Adipocyte (in vitro differentiated cells): Measurements from ENCODE around the gene ASPM.

ENCODE experiments used
- DNase-seq: peaks from one replicate; pipeline ENCODE4 v3.0.0-alpha.2; 2015; ENCODE audit warnings: low read depth
- H3K27me3 ChIP-seq: replicated peaks from 2 replicates; pipeline ENCODE4 v1.7.0; 2013; ENCODE audit warnings: mild to moderate bottlenecking, low read length, moderate library complexity; ENCODE audit not compliant: control insufficient read depth, insufficient read depth
- H3K36me3 ChIP-seq: 2 replicates; pipeline ENCODE4 v1.7.0; 2013; ENCODE audit warnings: low read length, mild to moderate bottlenecking, moderate library complexity; ENCODE audit not compliant: control insufficient read depth, insufficient read depth, severe bottlenecking
- H3K4me1 ChIP-seq: 2 replicates; pipeline ENCODE4 v1.7.0; 2013; ENCODE audit warnings: mild to moderate bottlenecking, low read length, moderate library complexity; ENCODE audit not compliant: control insufficient read depth, insufficient read depth
- H3K4me3 ChIP-seq: 2 replicates; pipeline ENCODE4 v1.7.0; 2013; ENCODE audit warnings: mild to moderate bottlenecking, low read length, moderate library complexity
- H3K9ac ChIP-seq: 2 replicates; pipeline ENCODE4 v1.7.0; 2013; ENCODE audit warnings: mild to moderate bottlenecking, low read length, moderate library complexity
- H3K9me3 ChIP-seq: 2 replicates; pipeline ENCODE4 v1.7.0; 2013; ENCODE audit warnings: mild to moderate bottlenecking, low read length, moderate library complexity; ENCODE audit not compliant: control insufficient read depth

The ASPM gene

DNA sequence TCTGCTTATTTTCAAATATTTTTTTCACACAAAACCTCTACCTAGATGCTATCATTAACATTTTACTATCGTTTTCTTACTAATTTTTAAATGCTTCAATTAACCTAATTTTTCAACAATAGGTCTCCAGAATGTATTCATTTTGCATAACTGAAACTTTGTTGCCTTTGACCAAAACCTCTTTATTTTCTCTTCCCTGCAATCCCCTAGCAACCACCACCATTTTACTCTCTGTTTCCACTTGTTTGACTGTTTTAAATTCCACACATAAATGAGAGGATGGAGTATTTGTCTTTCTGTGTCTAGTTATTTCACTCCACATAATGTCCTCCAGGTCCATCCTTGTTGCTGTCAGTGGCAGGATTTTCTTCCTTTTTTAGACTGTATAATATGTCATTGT lies 69.9 kb downstream of the ASPM start:
- Histone ChIP-seq H3K9ac (no peak overlapping the region), H3K4me1 (no peaks in the 10 kb centered on the region), H3K9me3 (peaks cover 5% of the 10 kb centered on the region), H3K36me3 (no peaks in the 10 kb centered on the region), H3K4me3 (no peak overlapping the region), H3K27me3 (no peaks in the 10 kb centered on the region)
- no peak for DNase-seq

DNA sequence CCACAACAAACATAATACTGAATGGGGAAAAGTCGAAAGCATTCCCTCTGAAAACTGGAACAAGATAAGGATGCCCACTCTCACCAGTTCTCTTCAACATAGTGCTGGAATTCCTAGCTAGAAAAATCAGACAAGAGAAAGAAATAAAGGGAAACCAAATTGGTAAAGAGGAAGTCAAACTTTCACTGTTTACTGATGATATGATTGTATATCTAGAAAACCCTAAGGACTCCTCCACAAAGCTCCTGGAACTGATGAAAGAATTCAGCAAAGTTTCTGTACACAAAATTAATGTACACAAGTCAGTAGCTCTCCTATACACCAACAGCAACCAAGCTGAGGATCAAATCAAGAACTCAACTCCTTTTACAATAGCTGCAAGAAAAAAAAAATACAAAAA lies 72.5 kb downstream of the ASPM start:
- H3K4me1 ChIP-seq, result no peaks in the 10 kb centered on the region
- H3K27me3 ChIP-seq, result no peaks in the 10 kb centered on the region

DNA sequence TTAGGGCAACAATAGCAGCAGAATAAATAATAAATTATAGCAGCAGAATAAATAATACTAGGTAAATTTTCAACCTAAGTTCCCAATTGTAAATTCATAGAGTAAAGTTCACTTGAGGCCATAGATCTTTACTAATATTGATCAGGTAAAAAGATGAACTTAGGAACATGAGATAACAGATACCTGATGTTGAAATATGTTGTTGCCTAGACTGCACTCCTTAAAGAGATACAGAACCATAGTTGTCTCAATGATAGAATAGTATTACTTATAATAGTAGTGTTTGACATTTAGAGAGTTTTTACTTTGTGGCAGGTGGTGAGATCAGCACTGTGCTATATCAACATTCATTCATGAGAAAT lies 79.0 kb downstream of the ASPM start:
- no peak overlapping the region for H3K4me3 ChIP-seq
- no peaks in the 10 kb centered on the region for H3K9me3 ChIP-seq
- H3K36me3 ChIP-seq, result no peaks in the 10 kb centered on the region
- DNase-seq, result no peak
- H3K4me1 ChIP-seq, result peaks cover 16% of the 10 kb centered on the region
- no peak overlapping the region for H3K9ac ChIP-seq
- no peaks in the 10 kb centered on the region for H3K27me3 ChIP-seq

More for the DNA sequence above, 72.5 kb downstream of the ASPM start:
- H3K9me3 ChIP-seq, result no peaks in the 10 kb centered on the region
- no peak overlapping the region for H3K9ac ChIP-seq
- DNase-seq, result no peak
- no peak overlapping the region for H3K4me3 ChIP-seq
- no peaks in the 10 kb centered on the region for H3K36me3 ChIP-seq

DNA sequence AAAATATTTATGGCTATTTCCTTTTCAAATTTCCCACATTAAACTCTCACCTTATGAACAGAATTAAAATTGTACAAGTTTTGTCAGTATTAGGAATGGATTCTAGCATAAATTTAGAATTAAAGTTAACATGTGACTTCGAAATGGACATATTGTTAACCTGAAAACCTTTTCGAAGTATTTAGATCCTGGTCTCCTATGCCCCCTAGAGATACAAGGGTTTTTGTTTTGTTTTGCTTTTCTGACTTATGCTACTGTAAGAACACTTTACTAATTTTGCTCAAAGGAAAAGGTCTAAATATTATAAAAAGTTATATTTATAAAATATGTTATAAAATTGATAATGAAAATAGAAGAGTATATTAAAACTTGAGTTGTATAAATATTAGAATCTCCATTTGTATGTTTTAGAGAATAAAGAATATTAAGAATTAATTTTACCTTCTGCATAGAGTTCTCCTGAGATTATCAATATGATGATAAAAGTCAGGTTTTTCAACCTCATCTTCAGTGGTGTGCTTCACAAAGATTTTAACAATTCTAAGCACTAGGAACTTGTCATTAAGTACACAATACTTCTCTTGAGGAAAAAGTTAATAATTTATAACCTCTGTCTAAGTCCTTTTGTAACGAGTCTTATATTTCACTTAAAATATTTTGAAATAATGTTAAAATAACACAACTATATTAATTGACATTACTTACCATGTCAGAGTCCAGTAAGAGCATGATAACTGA lies 79.6 kb downstream of the ASPM start, which contains the start of gene F13B:
Gene F13B, minus strand, starts transcription at position 542 of the 738 bp plus-strand sequence. Its CDS starts 37 bp downstream, at position 505.
- Histone ChIP-seq H3K4me3 (no peak within 1 kb of the TSS), H3K27me3 (no peaks in the 10 kb centered on the region), H3K36me3 (no peaks in the 10 kb centered on the region), H3K9ac (no peak within 1 kb of the TSS), H3K9me3 (no peaks in the 10 kb centered on the region), H3K4me1 (peaks cover 16% of the 10 kb centered on the region)
- DNase-seq, result no peak

DNA sequence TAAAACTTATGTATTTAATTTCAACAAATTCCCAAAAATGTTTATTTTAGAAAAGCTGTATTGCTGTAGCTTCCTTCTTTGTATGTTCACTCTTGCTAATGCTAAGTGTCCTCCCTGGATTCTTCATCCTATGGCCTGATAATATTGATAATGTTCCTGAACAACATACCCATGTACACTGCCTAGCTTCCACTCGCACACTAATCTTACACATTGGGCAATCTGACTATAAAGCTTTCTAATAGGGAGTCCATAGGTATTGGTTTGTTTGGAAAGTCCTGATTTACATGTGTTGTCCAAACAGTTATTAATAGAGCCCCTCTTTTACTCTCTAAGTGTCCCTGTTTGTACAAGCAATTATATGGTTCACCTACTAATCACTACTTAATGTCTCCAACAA lies 80.2 kb downstream of the ASPM start:
- Histone ChIP-seq H3K36me3 (no peaks in the 10 kb centered on the region), H3K9me3 (no peaks in the 10 kb centered on the region), H3K27me3 (no peaks in the 10 kb centered on the region), H3K9ac (no peak overlapping the region), H3K4me1 (peaks cover 16% of the 10 kb centered on the region), H3K4me3 (no peak overlapping the region)
- no peak for DNase-seq

DNA sequence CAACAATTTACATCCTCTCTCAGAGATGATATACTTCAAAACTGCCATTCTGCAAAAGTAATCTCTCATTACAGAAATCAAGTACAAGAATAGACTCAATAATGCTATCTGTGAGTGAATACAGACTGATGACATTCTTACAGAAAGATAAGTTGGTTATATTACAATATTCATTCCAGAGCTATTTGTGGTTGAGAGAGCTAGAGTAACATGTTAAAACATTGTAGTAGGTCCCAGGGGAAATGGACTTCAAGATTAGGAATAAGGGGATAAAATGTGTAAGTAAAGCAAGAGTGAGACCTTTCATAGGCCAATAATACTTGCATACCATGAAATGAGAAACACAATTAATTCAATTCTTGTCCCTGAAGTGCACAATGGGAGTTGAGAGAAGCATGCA lies 80.9 kb downstream of the ASPM start:
- Histone ChIP-seq H3K27me3 (no peaks in the 10 kb centered on the region), H3K4me3 (no peak overlapping the region), H3K36me3 (no peaks in the 10 kb centered on the region), H3K9me3 (no peaks in the 10 kb centered on the region), H3K9ac (no peak overlapping the region), H3K4me1 (peaks cover 16% of the 10 kb centered on the region)
- peak; percentile 84 for DNase-seq

DNA sequence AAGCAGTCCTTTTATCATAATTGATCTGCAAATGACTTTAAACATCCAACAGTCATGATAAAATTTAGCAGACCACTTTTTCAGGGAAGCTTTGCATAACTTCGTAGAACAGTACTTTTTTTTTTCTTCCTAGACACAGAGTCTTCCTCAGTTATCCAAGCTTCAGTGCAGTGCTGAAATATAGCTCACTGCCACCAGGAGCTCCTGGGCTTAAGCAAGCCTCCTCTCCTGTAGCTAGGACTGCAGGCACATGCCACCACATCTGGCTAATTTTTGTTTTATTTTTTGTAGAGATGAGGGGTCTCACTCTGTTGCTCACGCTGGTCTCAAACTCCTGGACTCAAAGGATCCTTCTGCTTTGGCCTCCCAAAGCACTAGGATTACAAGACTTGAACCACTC lies 83.3 kb downstream of the ASPM start:
- H3K27me3 ChIP-seq, result no peaks in the 10 kb centered on the region
- no peaks in the 10 kb centered on the region for H3K9me3 ChIP-seq
- no peak overlapping the region for H3K9ac ChIP-seq
- H3K36me3 ChIP-seq, result no peaks in the 10 kb centered on the region
- no peak overlapping the region for H3K4me3 ChIP-seq
- DNase-seq, result no peak
- H3K4me1 ChIP-seq, result peaks cover 16% of the 10 kb centered on the region

DNA sequence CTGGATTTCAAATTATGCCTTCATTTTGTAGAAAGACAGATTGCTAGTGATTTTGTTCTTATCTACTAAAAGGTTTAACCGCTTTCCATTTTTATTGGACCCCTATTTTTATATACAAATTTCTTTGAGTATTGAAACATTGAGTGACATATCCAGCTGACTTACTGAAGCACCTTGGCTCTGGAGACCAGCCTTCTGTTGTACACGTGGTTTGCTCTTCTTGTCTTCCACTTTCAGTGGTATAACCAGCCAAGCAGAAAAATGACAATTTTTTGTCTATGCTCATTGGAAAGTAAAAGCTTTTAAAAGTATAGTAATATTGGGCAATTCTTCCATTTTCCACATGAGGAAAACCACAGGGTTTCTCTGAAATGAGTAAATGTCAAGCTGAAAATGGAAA lies 83.8 kb downstream of the ASPM start:
- H3K9me3 ChIP-seq, result no peaks in the 10 kb centered on the region
- H3K36me3 ChIP-seq, result no peaks in the 10 kb centered on the region
- no peak overlapping the region for H3K9ac ChIP-seq
- H3K4me3 ChIP-seq, result no peak overlapping the region
- H3K27me3 ChIP-seq, result no peaks in the 10 kb centered on the region
- peaks cover 16% of the 10 kb centered on the region for H3K4me1 ChIP-seq
- DNase-seq, result no peak

DNA sequence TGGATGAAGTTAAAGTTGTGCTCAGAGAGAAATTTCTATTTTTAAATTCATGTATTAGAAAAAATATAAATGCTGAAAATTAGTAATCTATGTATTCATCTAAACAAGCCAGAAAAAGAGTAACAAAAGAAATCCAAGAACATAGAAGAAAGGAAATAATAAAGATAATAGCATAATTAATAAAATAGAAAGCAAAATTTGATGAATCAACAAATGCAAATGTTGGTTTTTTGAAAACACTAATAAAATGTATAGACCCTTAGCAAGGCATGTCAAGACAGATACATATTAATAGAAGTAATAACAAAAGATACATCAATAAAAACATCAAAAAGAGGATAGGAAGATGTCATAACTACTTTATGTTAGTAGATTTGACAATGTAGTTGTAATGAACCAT lies 97.4 kb downstream of the ASPM start:
- no peak overlapping the region for H3K9ac ChIP-seq
- no peak for DNase-seq
- no peaks in the 10 kb centered on the region for H3K4me1 ChIP-seq
- H3K4me3 ChIP-seq, result no peak overlapping the region
- H3K36me3 ChIP-seq, result no peaks in the 10 kb centered on the region
- H3K9me3 ChIP-seq, result peaks cover 3% of the 10 kb centered on the region
- no peaks in the 10 kb centered on the region for H3K27me3 ChIP-seq

DNA sequence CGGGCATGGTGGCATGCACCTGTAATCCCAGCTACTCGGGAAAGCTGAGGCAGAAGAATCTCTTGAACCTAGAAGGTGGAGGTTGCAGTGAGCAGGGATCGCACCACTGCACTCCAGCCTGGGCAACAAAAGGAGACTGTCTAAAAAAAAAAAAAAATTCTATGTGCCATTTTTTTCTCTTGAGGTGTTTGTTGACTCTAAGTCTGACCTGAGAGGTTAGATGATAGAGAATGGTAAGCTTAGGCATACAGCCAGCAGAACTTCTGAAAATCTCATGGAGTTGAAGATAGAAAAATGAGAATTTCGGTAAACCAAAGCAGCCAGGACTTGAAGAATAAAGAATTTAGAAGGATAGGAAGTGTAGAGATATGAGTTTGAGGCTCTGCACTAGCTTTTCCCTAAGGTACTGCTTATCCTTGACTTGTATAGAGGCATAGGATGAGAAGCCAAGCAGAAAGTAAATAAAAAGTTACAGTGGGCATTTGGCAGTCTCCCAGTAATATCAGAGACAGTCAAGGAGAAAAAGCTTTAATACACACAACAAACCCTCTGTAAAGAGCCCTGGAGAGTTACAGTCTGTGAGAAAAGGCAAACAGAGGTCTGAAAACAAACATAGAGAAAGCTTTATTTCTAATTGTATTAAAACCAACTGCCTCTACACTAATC lies 103.7 kb downstream of the ASPM start:
- no peaks in the 10 kb centered on the region for H3K36me3 ChIP-seq
- H3K9me3 ChIP-seq, result no peaks in the 10 kb centered on the region

DNA sequence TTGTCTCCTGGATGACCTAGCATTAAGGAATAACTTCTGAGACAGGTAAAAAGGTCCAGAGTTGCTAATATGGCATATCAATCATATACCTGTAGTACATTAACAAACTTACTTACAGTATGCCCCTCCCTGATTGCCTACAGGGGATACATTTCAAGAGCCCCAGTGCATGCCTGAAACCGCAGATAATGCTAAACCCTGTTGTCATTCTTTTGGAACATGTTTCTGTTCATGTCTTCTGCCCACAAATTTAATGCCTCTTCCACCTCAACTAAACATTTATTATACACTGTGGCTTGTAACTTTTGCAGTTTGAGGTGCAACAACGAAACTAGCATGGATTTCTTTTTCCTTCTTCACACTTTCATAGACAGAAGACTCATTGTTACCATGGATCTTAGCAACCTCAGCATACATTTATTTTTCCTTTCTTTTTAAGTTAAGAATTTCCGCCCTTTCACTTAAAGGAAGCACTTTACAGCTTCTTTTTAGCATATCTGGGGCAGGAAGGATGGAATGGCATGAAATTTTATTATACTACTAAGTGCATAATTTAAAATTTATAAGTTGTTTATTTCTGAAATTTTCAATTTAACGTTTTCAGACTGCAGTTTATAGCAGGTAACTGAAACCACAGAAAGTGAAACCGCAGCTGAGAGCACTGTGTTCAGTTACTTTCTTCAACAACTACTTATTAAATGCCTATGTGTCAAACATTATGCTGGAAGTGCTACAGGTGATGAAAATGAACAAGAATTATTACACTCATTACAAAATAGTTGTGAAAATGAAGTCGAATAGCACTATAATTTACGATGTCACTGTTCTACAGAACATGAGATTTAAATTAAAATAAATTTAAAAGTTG lies 104.7 kb downstream of the ASPM start:
- no peak overlapping the region for H3K4me3 ChIP-seq
- no peak for DNase-seq
- H3K36me3 ChIP-seq, result no peaks in the 10 kb centered on the region
- no peaks in the 10 kb centered on the region for H3K27me3 ChIP-seq
- H3K9ac ChIP-seq, result no peak overlapping the region
- no peaks in the 10 kb centered on the region for H3K9me3 ChIP-seq
- H3K4me1 ChIP-seq, result no peaks in the 10 kb centered on the region

More for the DNA sequence above, 103.7 kb downstream of the ASPM start:
- Histone ChIP-seq H3K27me3 (no peaks in the 10 kb centered on the region), H3K4me1 (no peaks in the 10 kb centered on the region), H3K9ac (no peak overlapping the region), H3K4me3 (no peak overlapping the region)
- no peak for DNase-seq
